Measurements from ENCODE around the gene DLGAP1. TPM values are rescaled to one million over a fixed set of nuclear protein-coding genes. Genes with fewer than 3 reads are reported as not detected.

Gene DLGAP1
- total RNA-seq, 4 donors from 2014 or later = 2.0 to 4.7 (median 2.1) TPM; not detected in 1

DNA sequence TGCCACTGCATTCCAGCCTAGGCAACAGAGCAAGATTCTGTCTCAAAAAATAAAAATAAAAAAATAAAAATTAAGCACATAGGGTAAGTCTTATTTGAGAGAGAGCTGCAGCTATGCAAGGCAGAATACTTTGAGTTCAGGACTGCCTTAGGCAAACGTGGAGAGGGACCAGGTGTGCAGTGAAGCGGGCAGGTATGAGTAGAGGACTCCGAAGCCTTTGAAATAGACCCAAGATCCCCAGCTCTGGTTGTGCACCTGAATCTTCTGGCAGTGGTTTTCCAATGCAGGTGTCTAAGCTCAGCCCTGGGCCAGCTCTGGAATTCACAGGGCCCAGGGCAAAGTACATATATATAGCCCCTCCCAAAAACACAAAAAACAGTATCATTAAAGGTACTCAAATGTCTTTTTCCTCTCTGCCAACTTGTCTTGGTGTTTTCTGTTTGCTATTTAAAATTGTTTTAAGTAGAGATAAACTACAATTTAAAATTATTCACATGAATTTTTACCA, 983.9 kb downstream of the DLGAP1 start:
- WGBS = 43% methylated on average over 3 of the region's 3 CpGs
- Histone ChIP-seq H3K36me3 (no peaks in the 10 kb centered on the region), H3K4me3 (no peak overlapping the region), H3K4me1 (peaks cover 11% of the 10 kb centered on the region), H3K27ac (no peak overlapping the region), H3K27me3 (no peaks in the 10 kb centered on the region), H3K9me3 (no peaks in the 10 kb centered on the region)
- TF ChIP-seq POLR2A (IDR thresholded peaks at IDR 0.05) = no peak
- TF ChIP-seq POLR2AphosphoS5 (IDR thresholded peaks at IDR 0.05) = no peak
- TF ChIP-seq, protein P1, sequence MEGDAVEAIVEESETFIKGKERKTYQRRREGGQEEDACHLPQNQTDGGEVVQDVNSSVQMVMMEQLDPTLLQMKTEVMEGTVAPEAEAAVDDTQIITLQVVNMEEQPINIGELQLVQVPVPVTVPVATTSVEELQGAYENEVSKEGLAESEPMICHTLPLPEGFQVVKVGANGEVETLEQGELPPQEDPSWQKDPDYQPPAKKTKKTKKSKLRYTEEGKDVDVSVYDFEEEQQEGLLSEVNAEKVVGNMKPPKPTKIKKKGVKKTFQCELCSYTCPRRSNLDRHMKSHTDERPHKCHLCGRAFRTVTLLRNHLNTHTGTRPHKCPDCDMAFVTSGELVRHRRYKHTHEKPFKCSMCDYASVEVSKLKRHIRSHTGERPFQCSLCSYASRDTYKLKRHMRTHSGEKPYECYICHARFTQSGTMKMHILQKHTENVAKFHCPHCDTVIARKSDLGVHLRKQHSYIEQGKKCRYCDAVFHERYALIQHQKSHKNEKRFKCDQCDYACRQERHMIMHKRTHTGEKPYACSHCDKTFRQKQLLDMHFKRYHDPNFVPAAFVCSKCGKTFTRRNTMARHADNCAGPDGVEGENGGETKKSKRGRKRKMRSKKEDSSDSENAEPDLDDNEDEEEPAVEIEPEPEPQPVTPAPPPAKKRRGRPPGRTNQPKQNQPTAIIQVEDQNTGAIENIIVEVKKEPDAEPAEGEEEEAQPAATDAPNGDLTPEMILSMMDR (IDR thresholded peaks at IDR 0.05) = no peak
- no peak for TF ChIP-seq EP300 (IDR thresholded peaks at IDR 0.05)
- no peak for DNase-seq (ENCODE audit: low spot score in 2 of 2)

GRCh38 chr18:3468833-3469232, 986.3 kb downstream of the DLGAP1 start:
- Histone ChIP-seq H3K27ac (no peak overlapping the region), H3K4me3 (no peak overlapping the region), H3K9me3 (no peaks in the 10 kb centered on the region), H3K36me3 (no peaks in the 10 kb centered on the region), H3K4me1 (peaks cover 11% of the 10 kb centered on the region), H3K27me3 (no peaks in the 10 kb centered on the region)
- TF ChIP-seq EP300 (IDR thresholded peaks at IDR 0.05) (no peak), POLR2A (IDR thresholded peaks at IDR 0.05) (no peak), POLR2AphosphoS5 (IDR thresholded peaks at IDR 0.05) (no peak)
- TF ChIP-seq, protein P1 (IDR thresholded peaks at IDR 0.05) = no peak
- WGBS = 79% methylated on average over 8 of the region's 8 CpGs
- DNase-seq (ENCODE audit: low spot score in 2 of 2) = no peak

- Histone ChIP-seq H3K4me3 (no peak overlapping the region), H3K36me3 (no peaks in the 10 kb centered on the region), H3K4me1 (peaks cover 11% of the 10 kb centered on the region), H3K27ac (no peak overlapping the region), H3K27me3 (no peaks in the 10 kb centered on the region), H3K9me3 (no peaks in the 10 kb centered on the region)
- TF ChIP-seq POLR2AphosphoS5 (IDR thresholded peaks at IDR 0.05) = no peak
- no peak for TF ChIP-seq EP300 (IDR thresholded peaks at IDR 0.05)
- no peak for TF ChIP-seq POLR2A (IDR thresholded peaks at IDR 0.05)
- TF ChIP-seq, protein P1 (IDR thresholded peaks at IDR 0.05) = no peak
- DNase-seq (ENCODE audit: low spot score in 2 of 2) = no peak
- 96% methylated on average over 9 of the region's 9 CpGs for WGBS
Observed at GRCh38 chr18:3468066-3468705, 986.9 kb downstream of the DLGAP1 start.

DNA sequence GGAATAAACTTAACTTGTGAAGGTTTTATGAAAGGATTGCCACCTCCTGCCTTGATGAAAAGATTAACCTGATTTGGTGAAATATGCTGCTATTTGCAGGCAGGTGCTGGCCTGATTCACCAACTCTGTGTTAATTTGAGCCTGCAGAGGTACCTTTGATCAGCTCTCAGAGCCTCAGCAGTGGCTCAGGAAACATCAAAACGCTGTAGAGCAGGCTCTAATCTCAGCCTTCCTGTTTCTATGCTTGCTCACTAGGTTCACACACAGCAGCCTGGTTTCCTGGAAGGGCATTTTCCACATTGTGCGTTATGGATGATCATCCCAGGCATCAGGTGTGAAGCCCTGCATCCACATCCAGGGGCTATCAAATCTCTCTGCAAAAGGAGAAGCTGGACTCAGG, 988.2 kb downstream of the DLGAP1 start:
- Histone ChIP-seq H3K9me3 (no peaks in the 10 kb centered on the region), H3K27me3 (no peaks in the 10 kb centered on the region), H3K4me3 (no peak overlapping the region), H3K4me1 (peaks cover 11% of the 10 kb centered on the region), H3K36me3 (peaks cover 2% of the 10 kb centered on the region), H3K27ac (no peak overlapping the region)
- WGBS = 25% methylated on average over 2 of the region's 2 CpGs
- TF ChIP-seq POLR2A (IDR thresholded peaks at IDR 0.05) = no peak
- no peak for TF ChIP-seq POLR2AphosphoS5 (IDR thresholded peaks at IDR 0.05)
- TF ChIP-seq, protein P1 (IDR thresholded peaks at IDR 0.05) = no peak
- no peak for TF ChIP-seq EP300 (IDR thresholded peaks at IDR 0.05)
- no peak for DNase-seq (ENCODE audit: low spot score in 2 of 2)

DNA sequence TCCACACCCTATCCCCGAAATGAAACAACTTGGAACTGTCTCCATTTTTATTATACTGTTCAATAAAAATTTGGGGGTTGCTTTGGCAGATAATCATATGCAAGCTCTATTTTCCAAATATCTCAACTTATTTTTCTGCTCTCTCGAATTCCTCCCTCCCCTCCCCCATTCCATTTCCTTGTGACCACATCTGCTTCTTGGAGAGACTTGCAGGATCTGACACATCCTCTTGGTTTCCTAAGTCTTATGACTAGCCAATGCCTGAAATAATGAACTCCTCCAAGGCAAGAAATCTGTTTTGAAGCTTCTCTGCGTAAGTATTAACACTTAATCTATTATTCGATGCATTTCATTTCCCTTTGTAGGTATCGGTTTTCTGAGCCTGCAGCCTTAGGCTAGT, 989.1 kb downstream of the DLGAP1 start:
- Histone ChIP-seq H3K27me3 (no peaks in the 10 kb centered on the region), H3K9me3 (no peaks in the 10 kb centered on the region), H3K4me1 (peaks cover 11% of the 10 kb centered on the region), H3K27ac (no peak overlapping the region), H3K36me3 (peaks cover 6% of the 10 kb centered on the region), H3K4me3 (no peak overlapping the region)
- TF ChIP-seq, protein P1 (IDR thresholded peaks at IDR 0.05) = no peak
- TF ChIP-seq POLR2A (IDR thresholded peaks at IDR 0.05) (no peak), EP300 (IDR thresholded peaks at IDR 0.05) (no peak), POLR2AphosphoS5 (IDR thresholded peaks at IDR 0.05) (no peak)
- no peak for DNase-seq (ENCODE audit: low spot score in 2 of 2)
- 22% methylated on average over 5 of the region's 5 CpGs for WGBS
